WERI-Rb-1 (cell line): Measurements from ENCODE around the gene KRTAP10-11.
"Not testable (repeated sequence)": the region's sequence is repeated elsewhere in the genome, so short reads cannot be mapped to it uniquely, and the experiment has no call there.

Experiments
- DNase-seq: peaks from one replicate; pipeline ENCODE4 v3.0.0-alpha.2; 2020
- H3K27ac ChIP-seq: fragments of 250-450 bp; sonication (Bioruptor Pico); 2 replicates; pipeline ENCODE4 v1.5.1; 2020; ENCODE audit warnings: mild to moderate bottlenecking, moderate library complexity
- H3K27me3 ChIP-seq: fragments of 250-450 bp; sonication (Bioruptor Pico); 2 replicates; pipeline ENCODE4 v1.5.1; 2021; ENCODE audit warnings: mild to moderate bottlenecking, low read depth, moderate library complexity; ENCODE audit not compliant: insufficient read depth, severe bottlenecking
- H3K36me3 ChIP-seq: fragments of 250-450 bp; sonication (Bioruptor Pico); 2 replicates; pipeline ENCODE4 v1.5.1; 2020; ENCODE audit warnings: mild to moderate bottlenecking, moderate library complexity
- H3K4me3 ChIP-seq: 2 replicates; pipeline ENCODE4 v1.5.1; 2011; ENCODE audit warnings: low read depth, mild to moderate bottlenecking, control low read depth, low read length
- H3K9me3 ChIP-seq: fragments of 250-450 bp; sonication (Bioruptor Pico); 2 replicates; pipeline ENCODE4 v1.5.1; 2021; ENCODE audit warnings: mild to moderate bottlenecking, moderate library complexity; ENCODE audit not compliant: severe bottlenecking
- CTCF ChIP-seq: IDR thresholded peaks from 2 replicates; pipeline ENCODE4 v1.5.1; 2011; ENCODE audit warnings: low read depth, mild to moderate bottlenecking, control low read depth, inconsistent platforms, low read length

The KRTAP10-11 gene

GRCh38 chr21:44656868-44657267, 10.7 kb downstream of the KRTAP10-11 start:
- H3K27me3 ChIP-seq, result no peaks in the 10 kb centered on the region
- no peak for DNase-seq
- peaks cover 13% of the 10 kb centered on the region for H3K9me3 ChIP-seq
- TF ChIP-seq CTCF, result no peak
- H3K4me3 ChIP-seq, result no peak overlapping the region
- no peaks in the 10 kb centered on the region for H3K36me3 ChIP-seq
- H3K27ac ChIP-seq, result no peak overlapping the region

GRCh38 chr21:44657635-44658540, 11.7 kb downstream of the KRTAP10-11 start, which contains the start of gene KRTAP12-3:
Gene KRTAP12-3 (plus strand): TSS chr21:44657932. CDS start chr21:44657980, 48 bp downstream.
- Histone ChIP-seq H3K27me3 (no peaks in the 10 kb centered on the region), H3K27ac (no peak within 1 kb of the TSS), H3K9me3 (peaks cover 13% of the 10 kb centered on the region), H3K36me3 (no peaks in the 10 kb centered on the region), H3K4me3 (no peak within 1 kb of the TSS)
- DNase-seq, result no peak
- TF ChIP-seq CTCF, result no peak

GRCh38 chr21:44658541-44658910, 12.3 kb downstream of the KRTAP10-11 start:
- no peak overlapping the region for H3K27ac ChIP-seq
- TF ChIP-seq CTCF, result no peak
- no peaks in the 10 kb centered on the region for H3K27me3 ChIP-seq
- H3K9me3 ChIP-seq, result peaks cover 13% of the 10 kb centered on the region
- H3K36me3 ChIP-seq, result no peaks in the 10 kb centered on the region
- no peak overlapping the region for H3K4me3 ChIP-seq
- DNase-seq, result no peak

- Histone ChIP-seq H3K4me3 (no peak overlapping the region), H3K27ac (no peak overlapping the region), H3K27me3 (no peaks in the 10 kb centered on the region), H3K9me3 (peaks cover 16% of the 10 kb centered on the region), H3K36me3 (no peaks in the 10 kb centered on the region)
- no peak for TF ChIP-seq CTCF
- no peak for DNase-seq
These were observed 12.8 kb downstream of the KRTAP10-11 start for GRCh38 chr21:44658913-44659595.

- not testable (repeated sequence) for H3K27me3 ChIP-seq, DNase-seq
These were observed 15.4 kb downstream of the KRTAP10-11 start for GRCh38 chr21:44661567-44661966.

GRCh38 chr21:44664691-44665090, 18.5 kb downstream of the KRTAP10-11 start:
- Histone ChIP-seq H3K36me3 (no peaks in the 10 kb centered on the region), H3K27ac (no peak overlapping the region), H3K9me3 (peaks cover 14% of the 10 kb centered on the region), H3K4me3 (no peak overlapping the region), H3K27me3 (no peaks in the 10 kb centered on the region)
- TF ChIP-seq CTCF, result no peak
- no peak for DNase-seq

More at GRCh38 chr21:44661567-44661966, 15.4 kb downstream of the KRTAP10-11 start:
- H3K9me3 ChIP-seq, result peaks cover 10% of the 10 kb centered on the region
- H3K4me3 ChIP-seq, H3K36me3 ChIP-seq, H3K27ac ChIP-seq: not testable (repeated sequence)
